ENCODE data around the gene EDA2R.

EDA2R gene

GRCh38 chrX:66622209-66622608, 16.7 kb downstream of the EDA2R start:
- Histone ChIP-seq H3K4me1 (ENCODE audit: insufficient read depth, low read length, poor library complexity, severe bottlenecking) (no peaks in the 10 kb centered on the region), H2AFZ (ENCODE audit: low read length) (no peak overlapping the region), H3K9me2 (replicated peaks; ENCODE audit: low read depth, low read length) (no peaks in the 10 kb centered on the region), H3K79me2 (ENCODE audit: insufficient read depth, low read length) (no peaks in the 10 kb centered on the region), H3K4me2 (ENCODE audit: low read depth, low read length, poor library complexity, severe bottlenecking) (no peak overlapping the region), H4K20me1 (ENCODE audit: insufficient read depth, low read length, poor library complexity, severe bottlenecking) (no peaks in the 10 kb centered on the region), H3K4me3 (ENCODE audit: low read length, poor library complexity, severe bottlenecking) (no peak overlapping the region), H3K27me3 (ENCODE audit: insufficient read depth, low read length, poor library complexity, severe bottlenecking) (no peaks in the 10 kb centered on the region), H3K36me3 (ENCODE audit: insufficient read depth, low read length) (no peaks in the 10 kb centered on the region), H3F3A (ENCODE audit: low read depth) (no peaks in the 10 kb centered on the region), H3K9ac (ENCODE audit: low read depth, low read length, poor library complexity, severe bottlenecking) (no peak overlapping the region), H3K9me3 (ENCODE audit: insufficient read depth, low read depth, low read length) (no peaks in the 10 kb centered on the region)
- no peak for TF ChIP-seq CTCF (conservative IDR thresholded peaks at IDR 0.05; ENCODE audit: low read length)

- Histone ChIP-seq H3K79me2 (ENCODE audit: insufficient read depth, low read length) (no peaks in the 10 kb centered on the region), H4K20me1 (ENCODE audit: insufficient read depth, low read length, poor library complexity, severe bottlenecking) (no peaks in the 10 kb centered on the region), H3K9me2 (replicated peaks; ENCODE audit: low read depth, low read length) (no peaks in the 10 kb centered on the region), H3K36me3 (ENCODE audit: insufficient read depth, low read length) (no peaks in the 10 kb centered on the region), H2AFZ (ENCODE audit: low read length) (no peak overlapping the region), H3K9ac (ENCODE audit: low read depth, low read length, poor library complexity, severe bottlenecking) (no peak overlapping the region), H3K4me1 (ENCODE audit: insufficient read depth, low read length, poor library complexity, severe bottlenecking) (no peaks in the 10 kb centered on the region), H3K27me3 (ENCODE audit: insufficient read depth, low read length, poor library complexity, severe bottlenecking) (no peaks in the 10 kb centered on the region), H3K9me3 (ENCODE audit: insufficient read depth, low read depth, low read length) (no peaks in the 10 kb centered on the region), H3F3A (ENCODE audit: low read depth) (no peaks in the 10 kb centered on the region), H3K4me2 (ENCODE audit: low read depth, low read length, poor library complexity, severe bottlenecking) (no peak overlapping the region), H3K4me3 (ENCODE audit: low read length, poor library complexity, severe bottlenecking) (no peak overlapping the region)
- TF ChIP-seq EZH2phosphoT487 (IDR thresholded peaks at IDR 0.05; ENCODE audit: borderline replicate concordance), result no peak
- TF ChIP-seq CTCF (conservative IDR thresholded peaks at IDR 0.05; ENCODE audit: low read length), result no peak
Measured at GRCh38 chrX:66616944-66617343, 21.9 kb downstream of the EDA2R start.

- H3K9me3 ChIP-seq (ENCODE audit: insufficient read depth, low read depth, low read length), result no peaks in the 10 kb centered on the region
- no peaks in the 10 kb centered on the region for H4K20me1 ChIP-seq (ENCODE audit: insufficient read depth, low read length, poor library complexity, severe bottlenecking)
- H3K4me2 ChIP-seq (ENCODE audit: low read depth, low read length, poor library complexity, severe bottlenecking), result no peak overlapping the region
- H2AFZ ChIP-seq (ENCODE audit: low read length), result no peak overlapping the region
- no peak overlapping the region for H3K4me3 ChIP-seq (ENCODE audit: low read length, poor library complexity, severe bottlenecking)
- no peaks in the 10 kb centered on the region for H3K4me1 ChIP-seq (ENCODE audit: insufficient read depth, low read length, poor library complexity, severe bottlenecking)
- H3K9me2 ChIP-seq (replicated peaks; ENCODE audit: low read depth, low read length), result no peaks in the 10 kb centered on the region
- no peaks in the 10 kb centered on the region for H3K27me3 ChIP-seq (ENCODE audit: insufficient read depth, low read length, poor library complexity, severe bottlenecking)
- H3K9ac ChIP-seq (ENCODE audit: low read depth, low read length, poor library complexity, severe bottlenecking), result no peak overlapping the region
- no peaks in the 10 kb centered on the region for H3F3A ChIP-seq (ENCODE audit: low read depth)
- H3K36me3 ChIP-seq (ENCODE audit: insufficient read depth, low read length), result no peaks in the 10 kb centered on the region
- TF ChIP-seq CTCF (conservative IDR thresholded peaks at IDR 0.05; ENCODE audit: low read length), result no peak
- TF ChIP-seq EZH2phosphoT487 (IDR thresholded peaks at IDR 0.05; ENCODE audit: borderline replicate concordance), result no peak
- no peaks in the 10 kb centered on the region for H3K79me2 ChIP-seq (ENCODE audit: insufficient read depth, low read length)
Measured at GRCh38 chrX:66602381-66602938, 36.4 kb downstream of the EDA2R start.
